HG03159 (cell line): ENCODE results near the gene KIZ.
"Not testable (repeated sequence)": the region's sequence is repeated elsewhere in the genome, so short reads cannot be mapped to it uniquely, and the experiment has no call there.

Source experiments
- ATAC-seq: cut with Tn5 transposase; IDR thresholded peaks from one replicate; pipeline ENCODE4 v1.9.1; 2021; ENCODE audit warnings: mild to moderate bottlenecking, moderate library complexity; ENCODE audit not compliant: unreplicated experiment

Gene KIZ

GRCh38 chr20:21136015-21136732 is 10.3 kb downstream of the KIZ start:
- ATAC-seq, result no peak

GRCh38 chr20:21137078-21137477 is 11.2 kb downstream of the KIZ start:
- ATAC-seq, result no peak

GRCh38 chr20:21139881-21140566 is 14.1 kb downstream of the KIZ start:
- no peak for ATAC-seq

- no peak for ATAC-seq
These were observed 15.9 kb downstream of the KIZ start for GRCh38 chr20:21141825-21142224.

GRCh38 chr20:21143194-21143890 is 17.5 kb downstream of the KIZ start:
- ATAC-seq, result no peak

DNA sequence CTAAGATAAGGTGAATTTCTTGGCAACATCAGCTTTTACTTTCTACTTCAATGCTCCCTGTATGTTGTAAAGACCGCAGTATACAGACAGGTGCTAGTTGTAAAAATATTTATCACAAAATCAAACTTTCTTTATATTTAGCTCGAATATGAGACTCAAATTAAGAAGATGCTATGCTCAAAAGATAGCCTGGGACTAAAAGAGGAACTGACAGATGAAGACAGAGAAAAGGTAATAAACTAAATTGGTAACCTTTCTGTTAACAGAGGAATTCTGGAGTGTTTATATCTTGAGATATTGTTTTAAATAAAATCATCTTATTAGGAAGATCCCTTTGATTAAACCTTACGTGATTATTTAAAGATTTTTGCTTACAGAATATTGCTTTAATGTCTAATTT is 19.5 kb downstream of the KIZ start:
- no peak for ATAC-seq

DNA sequence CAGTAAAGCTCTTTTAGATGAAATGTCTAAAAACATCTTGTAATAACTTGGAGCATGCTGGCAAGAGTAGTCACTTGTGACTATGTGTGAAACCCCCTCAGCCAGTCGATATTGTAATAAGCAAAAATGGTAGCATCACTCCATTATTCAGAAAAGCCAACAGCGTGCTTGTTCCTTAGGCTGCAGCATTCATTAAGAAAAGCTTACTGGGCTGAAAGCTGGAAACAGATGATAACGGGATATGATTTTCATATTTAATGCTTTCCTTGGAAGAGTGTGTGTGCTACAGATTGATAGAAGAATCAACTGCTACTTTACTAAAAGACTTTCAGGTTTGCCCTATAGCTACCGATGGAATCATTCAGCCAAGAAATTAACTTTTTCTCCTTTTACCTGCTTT is 20.3 kb downstream of the KIZ start:
- ATAC-seq, result no peak

- ATAC-seq, result no peak
These were observed 21.7 kb downstream of the KIZ start for GRCh38 chr20:21147593-21147992.

GRCh38 chr20:21149344-21149743 is 23.5 kb downstream of the KIZ start:
- ATAC-seq, result no peak

DNA sequence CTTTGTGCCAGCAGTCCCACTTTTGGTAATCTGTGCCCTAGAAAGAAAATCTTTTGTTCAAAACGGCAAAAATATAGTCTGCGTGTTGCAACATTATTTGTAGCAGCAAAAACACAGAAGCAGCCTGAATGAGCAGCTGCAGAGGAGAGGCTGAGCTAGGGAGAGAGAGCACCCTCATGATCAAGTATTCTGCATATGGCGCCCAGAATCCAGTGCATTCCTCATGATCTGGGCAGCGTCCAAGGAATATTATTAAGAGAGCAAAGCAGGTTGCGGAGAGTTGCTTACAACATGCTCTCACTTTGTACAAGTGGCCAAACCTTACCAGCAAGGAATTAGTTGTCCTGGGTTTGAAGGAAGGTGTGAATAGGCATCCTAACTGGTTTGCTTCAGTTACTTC is 25.9 kb downstream of the KIZ start:
- no peak for ATAC-seq

DNA sequence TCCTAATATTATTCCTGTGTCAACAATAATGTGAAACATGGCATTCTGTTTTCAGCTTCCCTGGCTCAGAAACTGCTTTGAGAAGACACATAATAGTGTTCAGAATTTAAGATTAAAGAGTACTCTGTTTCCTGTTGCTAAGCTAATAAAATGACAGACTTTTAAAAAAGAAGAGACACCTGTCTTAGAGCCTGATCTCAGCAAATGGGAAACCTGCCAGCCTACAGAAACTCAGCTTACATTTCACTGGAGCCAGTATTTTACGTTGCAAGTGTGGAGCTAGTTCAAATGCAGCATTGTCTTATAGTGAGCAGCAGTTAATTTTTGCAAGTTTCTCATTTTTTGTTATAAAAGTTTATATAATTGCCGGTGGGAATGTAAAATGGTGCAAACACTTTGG is 28.8 kb downstream of the KIZ start:
- ATAC-seq, result no peak

- ATAC-seq, result no peak
These were observed 29.4 kb downstream of the KIZ start for GRCh38 chr20:21155268-21155667.

DNA sequence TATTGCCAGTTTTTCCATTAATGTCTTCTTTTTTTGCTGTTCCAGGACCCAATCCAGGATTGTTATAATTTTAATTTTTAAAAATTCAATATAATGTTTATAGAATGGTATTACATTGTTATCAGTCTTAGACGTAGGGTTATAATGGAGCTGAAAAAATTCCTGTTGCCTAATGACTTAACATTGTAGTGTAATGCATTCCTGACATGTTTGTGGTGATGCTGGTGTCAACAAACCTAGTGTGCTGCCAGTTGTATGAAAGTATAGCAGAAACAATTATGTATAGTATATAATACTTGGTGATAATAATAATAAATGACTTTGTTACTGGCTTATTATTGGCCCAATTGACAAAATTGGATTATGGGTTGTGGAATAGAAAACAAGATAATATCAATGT is 30.4 kb downstream of the KIZ start:
- no peak for ATAC-seq

DNA sequence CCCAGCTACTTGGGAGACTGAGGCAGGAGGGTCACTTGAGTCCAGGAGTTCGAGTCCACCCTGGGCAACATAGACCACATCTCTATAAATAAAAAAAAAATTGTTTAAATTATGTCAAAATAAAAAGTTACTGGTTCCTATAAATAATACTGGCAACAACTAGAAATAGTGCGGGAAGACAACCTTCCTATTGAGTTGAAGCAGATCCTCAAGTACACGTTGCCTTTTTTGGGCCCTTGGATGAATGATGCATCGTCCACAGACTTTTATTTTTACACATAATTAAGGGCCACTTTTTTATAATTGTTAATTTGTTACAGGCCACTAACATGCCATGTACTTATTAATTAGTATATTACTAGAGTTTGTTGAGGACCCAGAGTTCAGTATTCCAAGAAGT is 31.1 kb downstream of the KIZ start:
- ATAC-seq, result no peak

DNA sequence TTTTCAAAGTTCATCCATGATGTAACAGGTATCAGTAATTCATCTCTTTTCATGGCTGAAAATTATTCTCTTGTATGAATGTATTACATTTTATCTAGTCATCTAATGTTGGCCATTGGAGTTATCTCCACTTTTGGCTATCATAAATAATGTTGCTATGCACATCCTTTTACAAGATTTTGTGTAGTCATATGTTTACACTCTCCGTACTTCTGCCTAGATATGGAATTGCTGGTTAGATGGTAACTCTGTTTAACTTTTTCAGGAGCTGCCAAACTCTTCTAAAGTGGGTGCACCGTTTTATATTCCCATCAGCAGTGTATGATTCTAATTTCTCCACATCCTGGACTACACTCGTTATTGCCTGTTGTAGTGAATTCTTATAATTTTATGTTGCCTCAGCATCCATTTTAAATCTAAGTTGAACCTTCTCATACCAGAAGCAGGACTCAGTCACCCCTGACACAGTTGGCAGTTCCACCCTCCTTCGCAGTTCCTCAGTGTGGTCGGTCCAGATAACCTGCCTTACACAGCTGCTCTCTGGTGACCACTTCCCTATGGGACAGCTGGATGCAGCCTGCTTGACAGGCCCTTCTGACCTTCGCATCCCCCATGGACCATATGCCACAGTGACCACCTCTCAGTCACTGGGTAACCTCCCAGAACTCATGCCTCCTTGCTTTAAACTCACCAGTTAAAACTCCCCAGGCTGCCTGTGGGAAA is 33.9 kb downstream of the KIZ start:
- ATAC-seq, result no peak

DNA sequence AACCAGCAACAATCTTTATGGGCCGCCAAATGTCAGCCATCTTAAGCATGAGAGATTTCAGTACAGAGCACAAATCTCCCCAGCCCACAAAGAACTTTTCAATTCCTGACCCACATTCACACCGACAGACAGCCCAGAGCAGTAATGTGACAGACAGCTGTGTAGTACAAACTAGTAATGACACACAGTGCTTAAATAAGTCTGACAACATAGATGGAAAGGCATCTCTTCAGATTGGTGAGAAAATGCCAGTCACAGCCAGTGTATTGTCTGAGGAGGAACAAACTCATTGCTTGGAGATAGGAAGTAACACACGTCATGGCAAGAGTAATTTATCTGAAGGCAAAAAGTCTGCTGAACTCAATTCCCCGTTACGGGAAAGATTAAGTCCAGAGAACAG is 36.0 kb downstream of the KIZ start:
- ATAC-seq, result no peak

GRCh38 chr20:21162631-21163030 is 36.7 kb downstream of the KIZ start:
- no peak for ATAC-seq

GRCh38 chr20:21166801-21167200 is 40.9 kb downstream of the KIZ start:
- no peak for ATAC-seq

DNA sequence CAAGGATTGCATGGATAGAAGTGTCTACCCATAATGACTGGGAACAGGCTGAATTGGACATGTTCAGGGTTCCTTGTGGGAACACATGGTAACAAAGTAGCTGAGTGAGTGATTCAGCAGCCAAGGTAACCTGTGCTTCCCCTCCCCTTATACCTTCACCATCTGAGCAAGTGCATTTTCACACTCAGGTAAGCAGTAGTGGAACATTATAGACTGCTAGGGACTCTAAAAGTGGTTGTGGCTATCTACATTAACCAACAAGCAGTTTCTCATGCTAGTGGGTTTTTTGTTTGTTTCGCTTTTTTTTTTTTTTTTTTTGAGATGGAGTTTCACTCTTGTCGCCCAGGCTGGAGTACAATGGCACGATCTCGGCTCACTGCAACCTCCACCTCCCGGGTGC is 41.4 kb downstream of the KIZ start:
- ATAC-seq, result no peak

DNA sequence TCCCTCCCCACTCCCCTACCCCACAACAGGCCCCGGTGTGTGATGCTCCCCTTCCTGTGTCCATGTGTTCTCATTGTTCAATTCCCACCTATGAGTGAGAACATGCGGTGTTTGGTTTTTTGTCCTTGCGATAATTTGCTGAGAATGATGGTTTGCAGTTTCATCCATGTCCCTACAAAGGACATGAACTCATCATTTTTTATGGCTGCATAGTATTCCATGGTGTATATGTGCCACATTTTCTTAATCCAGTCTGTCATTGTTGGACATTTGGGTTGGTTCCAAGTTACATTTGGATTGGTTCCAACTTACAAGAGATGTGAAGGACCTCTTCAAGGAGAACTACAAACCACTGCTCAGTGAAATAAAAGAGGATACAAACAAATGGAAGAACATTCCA is 42.2 kb downstream of the KIZ start:
- ATAC-seq, result not testable (repeated sequence)

DNA sequence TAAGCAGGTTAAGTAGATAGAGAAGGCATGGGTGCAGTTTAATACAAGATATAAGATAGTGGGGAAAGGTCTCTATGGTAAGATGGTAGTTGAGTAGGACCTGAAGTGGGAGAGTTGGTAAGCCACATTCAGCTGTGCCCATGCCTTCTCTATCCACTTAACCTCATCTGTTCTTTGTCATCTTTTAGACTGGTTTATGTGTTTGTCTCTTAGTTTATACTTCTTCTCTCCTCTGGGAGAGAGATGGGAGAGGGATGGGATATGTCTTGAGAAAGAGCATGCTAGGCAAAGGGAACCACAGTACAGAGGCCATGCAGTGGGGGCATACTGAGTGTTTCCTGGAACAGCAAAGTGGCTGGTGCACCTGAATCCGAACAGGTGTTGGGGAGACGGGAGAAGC is 46.7 kb downstream of the KIZ start:
- no peak for ATAC-seq

- no peak for ATAC-seq
These were observed 47.6 kb downstream of the KIZ start for GRCh38 chr20:21173485-21173884.
